ENCODE results near the gene DOHH. TPM values are rescaled to one million over a fixed set of nuclear protein-coding genes. Genes with fewer than 3 reads are reported as not detected.

DOHH gene
- total and polyA plus RNA-seq, 2 experiments from 2014 or later: 19.0 to 34.7 TPM

- no peak overlapping the region for H2AFZ ChIP-seq
- Mint-ChIP-seq H3K27me3 (ENCODE audit: insufficient read depth, low read depth, poor library complexity) (peaks cover 6% of the 10 kb centered on the region), H3K27ac (no peak overlapping the region), H3K4me1 (no peaks in the 10 kb centered on the region; the same call in 2 of the 3 replicates), H3K9me3 (no peaks in the 10 kb centered on the region; the same call in 2 of the 3 replicates), H3K4me3 (no peak overlapping the region), H3K36me3 (ENCODE audit: low read depth) (no peaks in the 10 kb centered on the region)
- no peaks in the 10 kb centered on the region for H3K27me3 ChIP-seq (ENCODE audit: insufficient read depth)
- no peak overlapping the region for H3K4me3 ChIP-seq
- no peak for TF ChIP-seq ZNF114 (CRISPR knock-in tag; IDR thresholded peaks at IDR 0.05)
- TF ChIP-seq EZH2phosphoT487 (IDR thresholded peaks at IDR 0.05; ENCODE audit: unreplicated experiment): no peak
- no peak for TF ChIP-seq ETS1 (IDR thresholded peaks at IDR 0.05)
- no peak for TF ChIP-seq ZNF331 (CRISPR knock-in tag; IDR thresholded peaks at IDR 0.05; ENCODE audit: low read depth)
- no peak for TF ChIP-seq REST (IDR thresholded peaks at IDR 0.05; ENCODE audit: unreplicated experiment)
- TF ChIP-seq EZH2 (IDR thresholded peaks at IDR 0.05; ENCODE audit: low read depth, unreplicated experiment): no peak
- no peak for TF ChIP-seq CREB1 (CRISPR knock-in tag; IDR thresholded peaks at IDR 0.05; ENCODE audit: low read depth)
- no peak for TF ChIP-seq JUNB (IDR thresholded peaks at IDR 0.05; ENCODE audit: unreplicated experiment)
- TF ChIP-seq POLR2AphosphoS5 (IDR thresholded peaks at IDR 0.05; ENCODE audit: low read depth): no peak
- TF ChIP-seq STAT1 (IDR thresholded peaks at IDR 0.05; ENCODE audit: unreplicated experiment): no peak
- TF ChIP-seq NANOG (IDR thresholded peaks at IDR 0.05; ENCODE audit: borderline replicate concordance): no peak
- TF ChIP-seq CTCF (conservative IDR thresholded peaks at IDR 0.05; ENCODE audit: low read depth in 2 of 2): no peak
- no peak for TF ChIP-seq ZNF462 (CRISPR knock-in tag; IDR thresholded peaks at IDR 0.05)
- ATAC-seq: no peak
- no peaks in the 10 kb centered on the region for H4K20me1 ChIP-seq (replicated peaks; ENCODE audit: insufficient read depth)
- no peaks in the 10 kb centered on the region for H3K9me2 ChIP-seq (ENCODE audit: insufficient read depth)
- no peaks in the 10 kb centered on the region for H3K36me3 ChIP-seq (ENCODE audit: insufficient read depth)
- DNase-seq (ENCODE audit: low spot score): no peak
- no peaks in the 10 kb centered on the region for H3K79me2 ChIP-seq (replicated peaks; ENCODE audit: insufficient read depth)
- H3K4me1 ChIP-seq (ENCODE audit: insufficient read depth): no peaks in the 10 kb centered on the region
- no peaks in the 10 kb centered on the region for H3F3A ChIP-seq (replicated peaks; ENCODE audit: low read depth)
- no peak overlapping the region for H3K4me2 ChIP-seq
- no peak overlapping the region for H3K27ac ChIP-seq (ENCODE audit: low read depth)
Observed at GRCh38 chr19:3450796-3451411, 49.6 kb downstream of the DOHH start.
